SU-DHL-6 (cell line): Measurements from ENCODE around the gene RNU1-3.
"Not testable (repeated sequence)": the region's sequence is repeated elsewhere in the genome, so short reads cannot be mapped to it uniquely, and the experiment has no call there.

Source experiments
- CTCF ChIP-seq: fragments of 200-600 bp; sonication (generic); IDR thresholded peaks from one replicate; pipeline ENCODE4 v1.5.1; 2017; ENCODE audit warnings: antibody characterized with exemption, mild to moderate bottlenecking, low read length, moderate library complexity; ENCODE audit not compliant: insufficient read depth, poor library complexity, severe bottlenecking
- EZH2phosphoT487 ChIP-seq: fragments of 200-600 bp; sonication (generic), shearing (Covaris generic); conservative IDR thresholded peaks from 2 replicates; pipeline ENCODE4 v1.6.1; 2018; ENCODE audit warnings: mild to moderate bottlenecking, antibody characterized with exemption, low read length, moderate library complexity, mixed read lengths

GRCh38 chr1:16687132-16687800 lies 20.5 kb upstream of the RNU1-3 start:
- not testable (repeated sequence) for TF ChIP-seq CTCF, EZH2phosphoT487
